Measurements from ENCODE around the gene PPEF2. TPM values are rescaled to one million over a fixed set of nuclear protein-coding genes. Genes with fewer than 3 reads are reported as not detected.
"Not testable (repeated sequence)": the region's sequence is repeated elsewhere in the genome, so short reads cannot be mapped to it uniquely, and the experiment has no call there.

Gene PPEF2
- total RNA-seq, 1 donor, result not detected

DNA sequence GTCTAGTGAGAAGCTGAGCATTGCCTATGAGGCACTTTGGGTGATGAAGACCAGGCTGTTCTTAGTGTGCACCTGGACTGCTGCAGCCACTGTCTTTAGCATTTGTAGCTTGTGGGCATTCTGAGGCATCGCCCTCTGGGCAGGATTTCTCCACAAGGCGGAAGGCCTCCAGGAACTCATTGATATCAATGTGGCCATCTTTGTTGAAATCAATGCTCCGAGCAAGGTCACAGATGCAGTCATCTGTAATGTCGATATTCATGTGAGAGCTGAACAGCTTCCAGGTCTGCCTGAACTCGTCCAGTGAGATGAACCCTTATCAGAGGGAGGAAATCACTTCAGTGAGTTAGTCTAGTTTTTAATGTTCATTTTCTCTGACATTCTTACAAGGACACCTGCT is 41.6 kb downstream of the PPEF2 start:
- no peak overlapping the region for H3K4me3 ChIP-seq (ENCODE audit: low read depth, low read length)
- no peak for DNase-seq (ENCODE audit: low read depth)
- TF ChIP-seq, protein P1, sequence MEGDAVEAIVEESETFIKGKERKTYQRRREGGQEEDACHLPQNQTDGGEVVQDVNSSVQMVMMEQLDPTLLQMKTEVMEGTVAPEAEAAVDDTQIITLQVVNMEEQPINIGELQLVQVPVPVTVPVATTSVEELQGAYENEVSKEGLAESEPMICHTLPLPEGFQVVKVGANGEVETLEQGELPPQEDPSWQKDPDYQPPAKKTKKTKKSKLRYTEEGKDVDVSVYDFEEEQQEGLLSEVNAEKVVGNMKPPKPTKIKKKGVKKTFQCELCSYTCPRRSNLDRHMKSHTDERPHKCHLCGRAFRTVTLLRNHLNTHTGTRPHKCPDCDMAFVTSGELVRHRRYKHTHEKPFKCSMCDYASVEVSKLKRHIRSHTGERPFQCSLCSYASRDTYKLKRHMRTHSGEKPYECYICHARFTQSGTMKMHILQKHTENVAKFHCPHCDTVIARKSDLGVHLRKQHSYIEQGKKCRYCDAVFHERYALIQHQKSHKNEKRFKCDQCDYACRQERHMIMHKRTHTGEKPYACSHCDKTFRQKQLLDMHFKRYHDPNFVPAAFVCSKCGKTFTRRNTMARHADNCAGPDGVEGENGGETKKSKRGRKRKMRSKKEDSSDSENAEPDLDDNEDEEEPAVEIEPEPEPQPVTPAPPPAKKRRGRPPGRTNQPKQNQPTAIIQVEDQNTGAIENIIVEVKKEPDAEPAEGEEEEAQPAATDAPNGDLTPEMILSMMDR (IDR thresholded peaks at IDR 0.05; ENCODE audit: insufficient read depth, low read length), result no peak

DNA sequence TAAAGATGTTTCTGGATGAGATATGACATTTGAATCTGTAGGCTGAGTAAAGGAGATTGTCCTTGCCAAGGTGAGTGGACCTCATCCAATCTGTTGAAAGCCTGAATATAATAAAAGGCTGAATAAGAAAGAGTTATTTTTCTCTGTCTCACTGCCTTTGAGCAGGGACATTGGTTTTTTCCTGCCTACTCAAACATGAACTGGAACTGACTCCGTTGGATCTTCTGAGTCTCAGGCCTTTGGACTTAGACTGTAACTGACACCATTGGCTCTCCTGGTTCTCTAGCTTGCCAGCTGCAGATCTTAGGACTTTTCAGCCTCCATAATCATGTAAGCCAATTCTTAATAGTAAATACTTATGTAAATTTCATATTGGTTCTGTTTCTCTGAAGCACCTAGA is 43.5 kb downstream of the PPEF2 start:
- TF ChIP-seq, protein P1 (IDR thresholded peaks at IDR 0.05; ENCODE audit: insufficient read depth, low read length), result no peak
- DNase-seq (ENCODE audit: low read depth), result no peak
- no peak overlapping the region for H3K4me3 ChIP-seq (ENCODE audit: low read depth, low read length)

DNA sequence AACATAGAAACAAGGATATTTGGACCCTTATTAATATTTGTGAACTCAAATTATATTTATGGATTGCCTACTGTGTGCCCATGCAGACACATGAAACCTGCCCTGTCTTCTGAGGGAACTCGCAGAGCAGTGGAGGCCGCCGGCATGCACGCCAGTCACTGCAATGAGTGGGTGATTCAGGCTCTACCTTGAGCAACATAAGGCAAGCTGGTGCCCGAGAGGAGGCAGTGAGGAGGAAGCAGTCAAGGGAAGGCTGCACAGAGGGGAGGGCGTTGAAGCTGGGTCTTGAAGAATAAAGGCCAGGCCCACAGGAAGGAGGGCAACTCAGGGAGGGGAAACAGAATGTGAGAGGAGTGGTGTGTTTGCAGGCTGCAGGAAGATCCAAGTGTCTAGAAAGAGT is 52.8 kb downstream of the PPEF2 start:
- TF ChIP-seq, protein P1 (IDR thresholded peaks at IDR 0.05; ENCODE audit: insufficient read depth, low read length), result no peak
- DNase-seq (ENCODE audit: low read depth), result no peak
- no peak overlapping the region for H3K4me3 ChIP-seq (ENCODE audit: low read depth, low read length)

DNA sequence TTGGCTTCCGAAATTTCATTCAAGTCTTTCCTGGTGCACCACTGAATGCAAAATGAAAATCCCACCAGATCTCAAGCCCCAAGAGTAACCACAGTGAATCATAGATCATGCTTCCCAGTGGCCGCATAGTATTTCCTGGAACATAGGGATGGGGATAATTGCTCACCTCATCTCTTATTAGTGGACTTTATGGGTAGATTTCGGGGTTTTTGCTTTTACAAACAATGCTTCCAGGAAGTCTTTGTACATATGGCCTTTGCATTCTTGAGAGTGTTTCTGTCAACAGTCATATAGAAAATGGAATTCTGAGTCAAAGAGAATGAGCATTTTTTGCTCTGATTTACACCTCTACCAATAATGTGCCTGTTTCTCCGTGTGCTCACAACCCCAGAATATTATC is 53.4 kb downstream of the PPEF2 start:
- TF ChIP-seq, protein P1 (IDR thresholded peaks at IDR 0.05; ENCODE audit: insufficient read depth, low read length), result no peak
- no peak overlapping the region for H3K4me3 ChIP-seq (ENCODE audit: low read depth, low read length)
- DNase-seq (ENCODE audit: low read depth), result no peak

DNA sequence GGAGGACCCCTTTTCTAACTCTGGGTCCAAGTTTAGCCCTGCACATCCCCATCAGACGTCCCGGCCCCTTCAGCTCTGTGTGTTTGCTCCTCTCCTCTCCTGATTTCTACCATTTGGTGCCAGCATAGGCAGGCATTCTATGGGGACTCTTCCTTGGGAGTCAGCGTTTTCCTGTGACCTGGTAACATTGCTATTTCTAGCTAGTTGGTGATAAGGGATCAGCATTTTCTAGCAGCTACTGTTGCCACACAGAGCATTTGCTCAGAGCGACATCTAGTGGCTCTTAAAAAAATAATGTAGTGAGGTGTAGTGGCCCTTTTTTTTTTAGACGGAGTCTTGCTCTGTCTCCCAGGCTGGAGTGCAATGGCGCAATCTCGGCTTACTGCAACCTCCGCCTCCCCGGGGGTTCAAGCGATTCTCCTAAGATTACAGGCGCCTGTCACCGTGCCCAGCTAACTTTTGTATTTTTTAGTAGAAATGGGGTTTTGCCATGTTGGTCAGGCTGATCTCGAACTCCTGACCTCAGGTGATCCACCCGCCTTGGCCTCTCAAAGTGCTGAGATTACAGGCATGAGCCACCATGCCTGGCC is 54.0 kb downstream of the PPEF2 start:
- TF ChIP-seq, protein P1 (IDR thresholded peaks at IDR 0.05; ENCODE audit: insufficient read depth, low read length), result peak; percentile 65
- DNase-seq (ENCODE audit: low read depth), result peak; percentile 96

DNA sequence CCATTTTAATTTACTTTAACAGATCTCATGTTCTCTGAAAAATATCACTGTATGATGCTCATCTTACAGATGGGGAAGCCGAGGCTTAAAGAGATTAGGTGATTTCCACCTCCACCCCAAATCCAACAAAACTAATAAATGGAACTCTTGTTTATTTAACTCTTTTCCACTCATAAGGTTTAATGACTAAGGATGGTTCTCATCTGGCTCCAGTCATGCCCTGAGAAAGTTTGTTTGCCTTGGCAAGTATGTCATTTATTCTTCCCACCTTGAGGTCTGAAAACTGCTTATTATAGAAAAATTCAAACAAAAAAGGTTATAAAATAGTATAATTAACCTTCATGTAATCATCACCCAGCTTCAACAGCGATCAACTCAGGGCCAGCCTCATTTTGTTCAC is 56.3 kb downstream of the PPEF2 start:
- TF ChIP-seq, protein P1 (IDR thresholded peaks at IDR 0.05; ENCODE audit: insufficient read depth, low read length), result no peak
- DNase-seq (ENCODE audit: low read depth), result peak; percentile 16
- H3K4me3 ChIP-seq (ENCODE audit: low read depth, low read length), result no peak overlapping the region

More for the DNA sequence above, 54.0 kb downstream of the PPEF2 start:
- H3K4me3 ChIP-seq (ENCODE audit: low read depth, low read length), result not testable (repeated sequence)

DNA sequence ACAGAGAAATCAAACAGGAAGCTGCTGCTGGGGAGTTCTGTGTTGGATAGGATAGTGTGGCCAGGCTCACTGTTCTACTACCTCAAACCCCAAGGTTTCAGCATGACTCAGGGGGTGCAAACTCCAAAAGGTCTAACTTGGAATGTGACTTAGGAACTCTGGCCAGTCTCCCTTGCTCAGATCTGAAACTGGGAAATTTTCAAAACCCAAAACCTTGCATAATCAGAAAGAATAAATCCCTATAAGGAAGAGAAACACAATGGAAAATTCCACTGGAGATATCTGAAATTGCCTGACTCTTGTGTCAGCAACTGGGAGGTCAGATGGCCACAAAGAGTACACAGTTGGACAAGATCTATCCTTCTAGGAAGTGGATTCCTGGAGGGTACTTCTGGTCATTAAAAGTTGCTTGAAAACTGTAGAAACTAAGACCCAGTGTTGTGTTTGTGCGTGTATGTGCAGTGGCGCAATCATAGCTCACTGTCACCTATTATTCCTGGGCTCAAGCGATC is 58.0 kb downstream of the PPEF2 start:
- DNase-seq (ENCODE audit: low read depth), result peak; percentile 98
- TF ChIP-seq, protein P1 (IDR thresholded peaks at IDR 0.05; ENCODE audit: insufficient read depth, low read length), result no peak
- H3K4me3 ChIP-seq (ENCODE audit: low read depth, low read length), result no peak overlapping the region
